HepG2 (cell line): ENCODE results near the gene PPM1H. TPM values are rescaled to one million over a fixed set of nuclear protein-coding genes. Genes with fewer than 3 reads are reported as not detected.

Source experiments
- ETV5 ChIP-seq: IDR thresholded peaks from 2 replicates; pipeline ENCODE4 v1.6.1; 2018; ENCODE audit warnings: missing biosample characterization, missing genetic modification reagents, inconsistent platforms, borderline replicate concordance
- HNRNPL ChIP-seq: fragments of 200-400 bp; formaldehyde crosslinking; IDR thresholded peaks from 2 replicates; pipeline ENCODE4 v1.6.1; 2017; ENCODE audit warnings: mild to moderate bottlenecking, low read depth, low read length
- HOXA3 ChIP-seq: sonication (generic); formaldehyde crosslinking; IDR thresholded peaks from 2 replicates; pipeline ENCODE4 v1.5.0; 2020; ENCODE audit warnings: missing genetic modification reagents
- HOXA5 ChIP-seq: sonication (generic); formaldehyde crosslinking; IDR thresholded peaks from 2 replicates; pipeline ENCODE4 v1.4.0; 2020; ENCODE audit warnings: missing genetic modification reagents
- KDM3A ChIP-seq: IDR thresholded peaks from 2 replicates; pipeline ENCODE4 v1.6.1; 2018; ENCODE audit warnings: low read depth, missing compliant biosample characterization
- KDM5A ChIP-seq: fragments of 200-600 bp; sonication (generic); IDR thresholded peaks from 2 replicates; pipeline ENCODE4 v1.7.0; 2018; ENCODE audit warnings: antibody characterized with exemption, mild to moderate bottlenecking, low read length, borderline replicate concordance
- KLF15 ChIP-seq: sonication (generic); formaldehyde crosslinking; IDR thresholded peaks from 2 replicates; pipeline ENCODE4 v1.8.1; 2023; ENCODE audit warnings: borderline replicate concordance, mild to moderate bottlenecking, inconsistent platforms, missing genetic modification reagents, mixed read lengths
- MAF1 ChIP-seq: sonication (generic); formaldehyde crosslinking; IDR thresholded peaks from 2 replicates; pipeline ENCODE4 v1.5.0; 2020; ENCODE audit warnings: missing genetic modification reagents, borderline replicate concordance
- MBNL3 ChIP-seq: fragments of 250-450 bp; sonication (Bioruptor Pico); conservative IDR thresholded peaks from 2 replicates; pipeline ENCODE4 v1.8.0; 2022; ENCODE audit warnings: mild to moderate bottlenecking, inconsistent platforms
- NCOA5 ChIP-seq: sonication (generic); formaldehyde crosslinking; IDR thresholded peaks from 2 replicates; pipeline ENCODE4 v1.4.0; 2020; ENCODE audit warnings: missing genetic modification reagents
- TARDBP ChIP-seq: sonication (generic); formaldehyde crosslinking; IDR thresholded peaks from 2 replicates; pipeline ENCODE4 v1.8.0; 2022; ENCODE audit warnings: mild to moderate bottlenecking, missing genetic modification reagents
- ZBTB7B ChIP-seq: sonication (generic); formaldehyde crosslinking; IDR thresholded peaks from 2 replicates; pipeline ENCODE4 v1.4.0; 2020; ENCODE audit warnings: missing genetic modification reagents
- ZNF460 ChIP-seq: sonication (generic); formaldehyde crosslinking; IDR thresholded peaks from 2 replicates; pipeline ENCODE4 v1.5.1; 2020; ENCODE audit warnings: missing genetic modification reagents, mild to moderate bottlenecking, borderline replicate concordance
- ZNF484 ChIP-seq: sonication (generic); formaldehyde crosslinking; IDR thresholded peaks from 2 replicates; pipeline ENCODE4 v1.5.1; 2020; ENCODE audit warnings: mild to moderate bottlenecking, low read depth, missing genetic modification reagents, borderline replicate concordance
- ZNF782 ChIP-seq: sonication (generic); formaldehyde crosslinking; IDR thresholded peaks from 2 replicates; pipeline ENCODE4 v1.4.0; 2020; ENCODE audit warnings: missing genetic modification reagents, mild to moderate bottlenecking, borderline replicate concordance
- ZNF879 ChIP-seq: sonication (generic); formaldehyde crosslinking; IDR thresholded peaks from 2 replicates; pipeline ENCODE4 v1.8.1; 2023; ENCODE audit warnings: missing genetic modification reagents
- ZSCAN22 ChIP-seq: sonication (generic); formaldehyde crosslinking; IDR thresholded peaks from 2 replicates; pipeline ENCODE4 v1.4.0; 2020; ENCODE audit warnings: mild to moderate bottlenecking, missing genetic modification reagents
- polyA plus RNA-seq, 8 experiments: library from polyadenylated mRNA; depleted of rRNA in 3 of 8; stranded (reverse) in 7 of 8; unstranded in 1 of 8; fragments of >200 nt; fragmentation: Illumina TruSeq in 4 of 8; extraction: Trizol in 4 of 8; gene quantifications; 2 replicates each; pipeline versions ENCODE4 v1.2.1 to v1.2.3, GENCODE V29; 2011 to 2016; ENCODE audit warnings: low read depth in 4 of 8, missing spikeins in 1 of 8, mixed read lengths in 1 of 8; ENCODE audit not compliant: insufficient read depth in 1 of 8
- total RNA-seq, 5 experiments: library from RNA; depleted of rRNA; stranded (reverse); fragments of >200 nt; fragmentation: Illumina TruSeq; extraction: Trizol; gene quantifications; 2 replicates each; pipeline ENCODE4 v1.2.3, GENCODE V29; 2016; ENCODE audit warnings: low read depth in 1 of 5
- TF ChIP-seq, protein P1 (sequence below), 2 experiments: sonication (generic) in 1 of 2; formaldehyde crosslinking in 1 of 2; IDR thresholded peaks; 2 replicates each; pipeline versions ENCODE4 v1.5.1 to v1.6.1; 2011 to 2020; ENCODE audit warnings: borderline replicate concordance in 1 of 2, low read depth in 1 of 2, low read length in 1 of 2, mild to moderate bottlenecking in 1 of 2, missing genetic modification reagents in 1 of 2, moderate library complexity in 1 of 2
- TF ChIP-seq, protein P2 (sequence below): IDR thresholded peaks from 2 replicates; pipeline ENCODE4 v1.6.1; 2018; ENCODE audit warnings: missing genetic modification reagents
- TF ChIP-seq, protein P3 (sequence below): sonication (generic); formaldehyde crosslinking; IDR thresholded peaks from 2 replicates; pipeline ENCODE4 v1.9.0; 2021; ENCODE audit warnings: missing genetic modification reagents, borderline replicate concordance
- TF ChIP-seq, protein P4 (sequence below): sonication (generic); formaldehyde crosslinking; IDR thresholded peaks from 2 replicates; pipeline ENCODE4 v1.9.0; 2022; ENCODE audit warnings: missing genetic modification reagents, mild to moderate bottlenecking, borderline replicate concordance
- TF ChIP-seq, protein P5 (sequence below): sonication (generic); formaldehyde crosslinking; IDR thresholded peaks from 2 replicates; pipeline ENCODE4 v1.8.1; 2023; ENCODE audit warnings: mild to moderate bottlenecking, missing genetic modification reagents, borderline replicate concordance

Gene PPM1H
- total and polyA plus RNA-seq, 2 of the 13 experiments (the other 11 are each of a cell fraction or from before 2014, with no cell fraction given), result 29.1 to 38.1 TPM

DNA sequence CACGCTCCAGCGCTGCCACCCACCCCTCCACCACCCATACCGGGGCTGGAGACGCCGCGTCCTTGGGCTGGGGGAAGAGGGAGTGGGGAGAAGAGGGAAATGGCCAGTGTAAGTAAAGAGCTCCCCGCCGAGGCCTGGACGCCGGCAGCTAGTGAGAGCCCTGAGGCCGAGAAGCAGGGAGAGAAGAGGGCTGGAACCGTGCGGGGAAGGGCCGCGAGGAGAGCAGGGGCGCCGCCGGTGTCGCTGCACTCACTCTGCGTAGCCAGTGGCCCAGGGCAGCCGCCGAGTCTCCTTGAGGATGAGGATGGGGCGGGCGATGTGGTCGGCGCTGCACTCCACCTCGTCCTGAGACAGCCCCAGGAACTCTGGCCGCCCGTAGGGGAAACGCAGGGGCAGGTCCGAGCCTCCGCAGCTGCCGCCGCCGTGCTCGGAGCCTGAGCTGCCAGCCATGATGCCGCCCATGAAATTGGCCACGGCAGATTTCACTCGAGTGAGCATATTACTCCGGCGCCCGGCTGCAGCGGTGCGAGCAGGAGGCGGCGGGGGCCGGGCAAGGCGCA, 631 bp downstream of the PPM1H start (continued):
- TF ChIP-seq, protein P1, sequence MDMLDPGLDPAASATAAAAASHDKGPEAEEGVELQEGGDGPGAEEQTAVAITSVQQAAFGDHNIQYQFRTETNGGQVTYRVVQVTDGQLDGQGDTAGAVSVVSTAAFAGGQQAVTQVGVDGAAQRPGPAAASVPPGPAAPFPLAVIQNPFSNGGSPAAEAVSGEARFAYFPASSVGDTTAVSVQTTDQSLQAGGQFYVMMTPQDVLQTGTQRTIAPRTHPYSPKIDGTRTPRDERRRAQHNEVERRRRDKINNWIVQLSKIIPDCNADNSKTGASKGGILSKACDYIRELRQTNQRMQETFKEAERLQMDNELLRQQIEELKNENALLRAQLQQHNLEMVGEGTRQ (IDR thresholded peaks at IDR 0.05; ENCODE audit: low read depth, low read length), result no peak
- TF ChIP-seq, protein P1 (CRISPR knock-in tag; IDR thresholded peaks at IDR 0.05; ENCODE audit: borderline replicate concordance), result no peak
- TF ChIP-seq TARDBP, result no peak
- no peak for TF ChIP-seq ZNF782 (CRISPR knock-in tag)
- no peak for TF ChIP-seq ZNF879
- no peak for TF ChIP-seq KLF15
- TF ChIP-seq KDM5A, result no peak
- no peak for TF ChIP-seq KDM3A (CRISPR knock-in tag)
- TF ChIP-seq, protein P2, sequence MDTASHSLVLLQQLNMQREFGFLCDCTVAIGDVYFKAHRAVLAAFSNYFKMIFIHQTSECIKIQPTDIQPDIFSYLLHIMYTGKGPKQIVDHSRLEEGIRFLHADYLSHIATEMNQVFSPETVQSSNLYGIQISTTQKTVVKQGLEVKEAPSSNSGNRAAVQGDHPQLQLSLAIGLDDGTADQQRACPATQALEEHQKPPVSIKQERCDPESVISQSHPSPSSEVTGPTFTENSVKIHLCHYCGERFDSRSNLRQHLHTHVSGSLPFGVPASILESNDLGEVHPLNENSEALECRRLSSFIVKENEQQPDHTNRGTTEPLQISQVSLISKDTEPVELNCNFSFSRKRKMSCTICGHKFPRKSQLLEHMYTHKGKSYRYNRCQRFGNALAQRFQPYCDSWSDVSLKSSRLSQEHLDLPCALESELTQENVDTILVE (CRISPR knock-in tag), result 0 out of 2 replicates have a peak, but pooled peaks have one; percentile 24
- no peak for TF ChIP-seq HOXA3 (CRISPR knock-in tag)
- TF ChIP-seq MBNL3, result no peak
- TF ChIP-seq HOXA5 (CRISPR knock-in tag), result 0 out of 2 replicates have a peak, but pooled peaks have one; percentile 29
- no peak for TF ChIP-seq ZSCAN22
- no peak for TF ChIP-seq ETV5 (CRISPR knock-in tag)
- TF ChIP-seq, protein P3, sequence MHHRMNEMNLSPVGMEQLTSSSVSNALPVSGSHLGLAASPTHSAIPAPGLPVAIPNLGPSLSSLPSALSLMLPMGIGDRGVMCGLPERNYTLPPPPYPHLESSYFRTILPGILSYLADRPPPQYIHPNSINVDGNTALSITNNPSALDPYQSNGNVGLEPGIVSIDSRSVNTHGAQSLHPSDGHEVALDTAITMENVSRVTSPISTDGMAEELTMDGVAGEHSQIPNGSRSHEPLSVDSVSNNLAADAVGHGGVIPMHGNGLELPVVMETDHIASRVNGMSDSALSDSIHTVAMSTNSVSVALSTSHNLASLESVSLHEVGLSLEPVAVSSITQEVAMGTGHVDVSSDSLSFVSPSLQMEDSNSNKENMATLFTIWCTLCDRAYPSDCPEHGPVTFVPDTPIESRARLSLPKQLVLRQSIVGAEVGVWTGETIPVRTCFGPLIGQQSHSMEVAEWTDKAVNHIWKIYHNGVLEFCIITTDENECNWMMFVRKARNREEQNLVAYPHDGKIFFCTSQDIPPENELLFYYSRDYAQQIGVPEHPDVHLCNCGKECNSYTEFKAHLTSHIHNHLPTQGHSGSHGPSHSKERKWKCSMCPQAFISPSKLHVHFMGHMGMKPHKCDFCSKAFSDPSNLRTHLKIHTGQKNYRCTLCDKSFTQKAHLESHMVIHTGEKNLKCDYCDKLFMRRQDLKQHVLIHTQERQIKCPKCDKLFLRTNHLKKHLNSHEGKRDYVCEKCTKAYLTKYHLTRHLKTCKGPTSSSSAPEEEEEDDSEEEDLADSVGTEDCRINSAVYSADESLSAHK, result no peak
- TF ChIP-seq ZBTB7B, result no peak
- TF ChIP-seq, protein P4, sequence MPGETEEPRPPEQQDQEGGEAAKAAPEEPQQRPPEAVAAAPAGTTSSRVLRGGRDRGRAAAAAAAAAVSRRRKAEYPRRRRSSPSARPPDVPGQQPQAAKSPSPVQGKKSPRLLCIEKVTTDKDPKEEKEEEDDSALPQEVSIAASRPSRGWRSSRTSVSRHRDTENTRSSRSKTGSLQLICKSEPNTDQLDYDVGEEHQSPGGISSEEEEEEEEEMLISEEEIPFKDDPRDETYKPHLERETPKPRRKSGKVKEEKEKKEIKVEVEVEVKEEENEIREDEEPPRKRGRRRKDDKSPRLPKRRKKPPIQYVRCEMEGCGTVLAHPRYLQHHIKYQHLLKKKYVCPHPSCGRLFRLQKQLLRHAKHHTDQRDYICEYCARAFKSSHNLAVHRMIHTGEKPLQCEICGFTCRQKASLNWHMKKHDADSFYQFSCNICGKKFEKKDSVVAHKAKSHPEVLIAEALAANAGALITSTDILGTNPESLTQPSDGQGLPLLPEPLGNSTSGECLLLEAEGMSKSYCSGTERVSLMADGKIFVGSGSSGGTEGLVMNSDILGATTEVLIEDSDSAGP, result no peak
- no peak for TF ChIP-seq NCOA5
- TF ChIP-seq MAF1, result no peak
- no peak for TF ChIP-seq ZNF484
- no peak for TF ChIP-seq ZNF460
- TF ChIP-seq, protein P5, sequence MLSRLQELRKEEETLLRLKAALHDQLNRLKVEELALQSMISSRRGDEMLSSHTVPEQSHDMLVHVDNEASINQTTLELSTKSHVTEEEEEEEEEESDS (CRISPR knock-in tag), result no peak
- 0 out of 2 replicates have a peak, but pooled peaks have one; percentile 22 for TF ChIP-seq HNRNPL
